ENCODE results near the gene SLITRK2.

GRCh38 chrX:145840531-145840930 is 22.9 kb downstream of the SLITRK2 start:
- TF ChIP-seq CTCF (IDR thresholded peaks at IDR 0.05) (no peak), EZH2 (IDR thresholded peaks at IDR 0.05) (no peak), EZH2phosphoT487 (IDR thresholded peaks at IDR 0.05) (no peak)

Measured in neural progenitor cell (in vitro differentiated cells).